NCI-H2196 (cell line): ENCODE results near the gene GLRA1.
"Not testable (repeated sequence)": the region's sequence is repeated elsewhere in the genome, so short reads cannot be mapped to it uniquely, and the experiment has no call there.

ENCODE experiments used
- DNase-seq: peaks from one replicate; lab custom pipeline; 2025; ENCODE audit not compliant: unreplicated experiment; lab: John Stamatoyannopoulos, UW

The GLRA1 gene

DNA sequence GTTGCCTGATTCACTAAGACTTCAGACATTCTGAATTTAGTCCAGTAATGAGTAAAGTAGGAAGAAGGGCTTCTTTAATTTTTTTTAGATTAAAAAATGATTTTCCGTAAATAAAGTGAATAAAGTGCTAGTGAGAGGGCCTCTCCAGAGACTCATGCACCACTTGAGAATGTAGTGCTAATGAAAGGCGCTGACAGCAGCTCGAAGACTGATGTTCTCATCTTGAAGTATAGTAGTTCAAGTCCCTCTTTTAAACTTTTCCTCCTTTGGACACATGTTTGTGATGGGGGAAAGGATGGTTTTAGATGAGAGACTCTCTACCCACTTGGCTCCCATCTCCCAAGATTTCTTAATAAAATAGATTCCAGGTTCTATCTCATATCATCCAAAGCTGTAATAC is 104.4 kb downstream of the GLRA1 start:
- no peak for DNase-seq

DNA sequence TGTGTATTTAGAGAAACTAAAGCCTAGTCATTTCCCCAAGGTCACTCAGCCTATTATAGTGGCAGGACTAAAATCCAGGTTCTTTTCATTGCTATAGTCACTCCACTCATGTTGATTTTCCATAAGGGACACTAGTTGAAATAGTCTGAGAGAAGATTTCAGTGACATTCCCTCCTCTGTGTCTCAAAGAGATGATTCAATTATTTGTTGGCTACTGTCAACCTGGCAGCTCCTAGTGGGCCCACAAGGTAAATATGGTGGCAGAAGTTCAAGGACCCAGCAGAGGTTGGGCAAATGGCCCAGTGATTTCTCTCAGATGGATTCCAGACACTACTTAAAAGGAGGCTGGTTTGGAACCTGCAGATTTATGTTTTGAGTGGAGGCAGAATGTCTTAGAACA is 104.8 kb downstream of the GLRA1 start:
- no peak for DNase-seq

DNA sequence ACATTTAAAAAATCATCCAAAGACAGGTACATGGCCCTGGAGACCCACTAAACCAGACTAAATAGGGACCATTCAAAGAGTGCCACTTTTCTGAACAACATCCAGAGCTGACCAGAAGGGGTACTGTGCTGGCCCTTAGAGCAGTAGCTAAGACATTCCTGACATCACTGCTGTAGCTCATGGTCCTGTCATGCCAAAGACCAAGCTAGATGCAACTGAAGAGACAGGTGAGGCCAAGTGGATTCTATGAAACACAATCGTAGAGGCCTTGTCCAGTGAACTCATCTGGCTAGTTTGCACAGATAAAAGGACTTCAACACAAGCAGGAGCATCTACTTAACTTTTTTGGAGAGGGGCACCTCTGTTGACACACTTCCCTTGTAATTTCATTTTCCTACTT is 109.6 kb downstream of the GLRA1 start:
- no peak for DNase-seq

DNA sequence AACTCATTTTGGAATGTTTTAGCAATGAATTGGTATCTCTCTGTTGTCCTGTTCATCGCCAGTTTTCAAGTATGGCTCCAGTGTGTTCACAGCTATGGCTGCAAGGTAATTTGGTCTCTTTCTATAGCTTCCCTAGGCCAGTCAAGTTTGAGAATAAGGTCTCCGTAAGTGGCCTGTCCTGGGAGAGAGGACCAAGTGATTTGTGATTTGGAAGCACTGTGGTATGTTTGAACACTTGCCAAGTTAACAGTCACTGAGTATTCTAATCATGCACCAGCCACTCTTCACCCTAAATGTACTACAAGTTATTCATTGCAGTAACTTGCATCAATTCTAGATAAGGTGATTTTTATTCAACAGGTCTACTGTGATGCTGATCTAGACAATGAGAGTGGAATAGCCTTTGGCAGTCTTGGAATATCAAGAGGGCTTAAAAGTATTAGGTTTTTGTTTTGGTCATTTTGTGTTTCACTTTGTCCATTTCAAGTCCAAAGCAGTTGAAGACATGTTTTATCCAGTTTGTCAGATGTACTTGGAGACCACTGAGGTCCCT is 111.8 kb downstream of the GLRA1 start:
- no peak for DNase-seq

DNA sequence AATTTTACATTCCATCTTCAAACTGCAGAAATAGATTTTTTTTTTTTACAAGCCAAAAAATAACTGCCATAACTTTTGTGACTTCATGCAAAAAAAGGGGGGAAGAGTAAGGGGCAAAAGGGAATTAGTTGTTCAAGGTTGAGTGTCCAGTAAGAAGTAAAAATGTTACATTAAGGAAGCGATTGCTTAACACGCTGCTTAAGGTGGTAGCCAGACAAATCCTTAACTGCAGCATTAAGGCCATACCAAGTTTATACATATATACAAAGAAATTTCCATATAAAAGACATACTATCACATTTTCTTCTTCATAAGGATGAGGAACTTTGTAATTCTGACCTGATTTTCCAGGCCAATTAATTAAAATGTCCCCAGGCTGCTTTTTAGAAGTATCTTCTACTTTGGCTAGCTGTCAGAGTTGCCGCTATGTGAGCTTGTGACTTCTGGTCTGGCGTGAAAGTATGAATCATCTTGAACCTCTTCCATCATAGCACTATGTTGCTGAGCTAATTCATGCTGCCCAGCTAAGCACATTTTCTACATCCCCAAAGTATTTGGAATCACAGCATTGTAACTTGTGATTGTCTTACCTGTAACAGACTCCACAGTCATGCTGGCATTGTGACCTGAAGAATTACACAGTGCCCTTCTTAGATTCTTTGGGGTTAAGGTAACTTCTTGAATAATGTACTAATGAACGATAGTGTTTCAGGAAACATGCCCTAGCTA is 112.9 kb downstream of the GLRA1 start:
- no peak for DNase-seq

DNA sequence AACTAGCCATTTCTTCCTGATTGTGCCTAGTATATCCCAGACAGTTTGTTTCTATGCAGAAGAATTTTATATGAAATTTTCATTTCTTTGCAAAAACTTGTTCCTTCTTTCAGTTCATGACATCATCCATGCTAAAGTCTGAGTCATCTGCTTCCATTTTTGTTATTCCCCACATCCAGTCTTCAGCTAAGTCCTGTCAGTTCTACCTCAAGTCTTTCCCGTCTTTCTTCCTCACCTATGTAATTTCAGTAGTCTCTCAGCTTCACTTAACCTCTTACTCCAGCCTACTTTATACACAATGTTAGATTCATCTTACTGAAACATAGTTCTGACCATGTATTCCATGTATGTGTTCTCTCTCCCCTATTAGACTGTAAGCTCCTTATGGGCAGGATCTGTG is 113.8 kb downstream of the GLRA1 start:
- DNase-seq: no peak

DNA sequence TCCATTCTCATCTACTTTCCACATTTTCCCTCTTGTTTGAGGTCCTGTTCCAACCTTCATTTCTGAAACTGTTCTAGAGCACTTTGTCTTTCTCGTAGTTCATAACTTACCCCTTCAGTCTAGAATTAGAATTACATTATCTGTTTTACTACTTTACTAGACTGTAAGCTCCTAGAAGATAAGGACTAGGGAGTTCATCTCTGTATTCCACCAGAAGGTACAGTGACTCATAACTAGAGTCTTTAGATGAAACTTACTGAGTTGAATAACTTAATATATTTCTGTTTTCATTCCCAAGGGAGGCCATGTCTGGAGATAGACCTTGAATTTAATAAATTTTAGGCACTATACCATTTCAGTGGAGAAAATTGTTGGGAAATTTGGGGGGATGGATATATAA is 114.2 kb downstream of the GLRA1 start:
- no peak for DNase-seq

GRCh38 chr5:151808451-151809169 is 116.0 kb downstream of the GLRA1 start:
- DNase-seq: no peak

DNA sequence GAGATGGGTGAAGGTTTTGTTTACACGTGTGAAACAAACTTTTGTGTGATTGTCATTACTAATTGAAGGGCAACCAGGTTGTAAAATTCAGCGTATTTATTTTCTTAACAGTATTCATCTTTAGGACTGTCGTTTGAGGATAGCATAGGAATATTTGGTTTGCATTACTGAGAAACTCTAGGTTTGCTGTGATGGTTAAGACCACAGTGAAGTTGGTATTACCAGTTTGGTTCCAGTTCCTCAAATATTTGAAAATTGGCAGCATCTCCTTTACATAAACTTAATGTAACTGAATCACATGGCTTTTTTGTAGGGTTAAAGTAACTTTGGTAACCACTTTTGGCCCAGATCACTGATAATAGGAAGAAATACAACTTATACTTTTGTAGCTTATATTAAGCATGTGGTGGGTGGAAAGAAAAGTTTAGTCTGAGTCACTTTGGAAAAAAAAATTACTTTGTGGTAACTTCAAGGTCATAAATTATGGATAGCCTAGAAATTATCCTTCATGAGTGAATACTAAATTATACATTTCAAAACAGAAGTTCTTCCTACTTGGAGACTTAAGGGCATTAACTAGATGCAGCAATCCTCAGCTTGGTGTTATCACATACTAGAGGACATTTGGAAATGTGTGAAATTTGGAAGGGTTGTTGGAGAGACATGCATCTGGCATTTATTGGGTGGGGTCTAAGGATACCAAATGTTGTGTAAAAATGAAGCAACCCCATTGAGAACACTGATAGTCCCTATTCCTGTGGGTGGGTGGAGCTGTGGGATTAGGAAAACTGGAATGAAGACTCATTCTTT is 119.0 kb downstream of the GLRA1 start:
- no peak for DNase-seq

DNA sequence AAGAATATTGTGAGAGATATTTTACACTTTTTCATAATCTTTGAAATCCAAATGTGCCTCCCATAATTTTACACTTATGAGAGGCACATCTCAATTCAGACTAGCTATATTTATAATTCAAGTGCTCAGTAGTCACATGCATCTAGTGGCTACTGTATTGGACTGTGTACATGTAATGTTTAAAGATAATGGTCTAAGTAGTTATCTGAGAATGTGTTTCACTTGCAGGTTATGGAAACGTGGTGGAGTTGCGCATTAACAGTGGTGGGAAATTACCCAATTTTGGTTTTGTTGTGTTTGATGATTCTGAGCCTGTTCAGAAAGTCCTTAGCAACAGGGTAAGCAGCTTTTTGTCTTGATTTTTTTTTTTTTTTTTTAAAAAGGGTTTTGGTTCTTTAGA is 124.1 kb downstream of the GLRA1 start:
- no peak for DNase-seq

GRCh38 chr5:151799407-151799806 is 125.2 kb downstream of the GLRA1 start:
- DNase-seq: no peak

DNA sequence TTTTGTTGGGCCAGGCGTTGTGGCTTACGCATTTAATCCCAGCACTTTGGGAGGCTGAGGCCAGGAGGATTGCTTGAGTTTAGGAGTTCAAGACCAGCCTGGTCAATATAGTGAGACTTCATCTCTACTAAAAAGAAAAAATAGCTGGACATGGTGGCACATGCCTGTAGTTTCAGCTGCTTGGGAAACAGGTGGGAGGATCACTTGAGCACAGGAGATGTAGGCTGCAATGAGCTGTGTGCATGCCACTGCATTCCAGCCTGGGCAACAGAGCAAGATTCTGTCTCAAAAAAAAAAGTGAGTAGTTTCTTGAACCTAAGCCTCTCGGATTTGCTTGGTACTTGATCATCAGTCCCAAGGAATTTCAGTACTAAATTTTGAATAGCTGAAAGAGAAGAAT is 126.0 kb downstream of the GLRA1 start:
- no peak for DNase-seq

DNA sequence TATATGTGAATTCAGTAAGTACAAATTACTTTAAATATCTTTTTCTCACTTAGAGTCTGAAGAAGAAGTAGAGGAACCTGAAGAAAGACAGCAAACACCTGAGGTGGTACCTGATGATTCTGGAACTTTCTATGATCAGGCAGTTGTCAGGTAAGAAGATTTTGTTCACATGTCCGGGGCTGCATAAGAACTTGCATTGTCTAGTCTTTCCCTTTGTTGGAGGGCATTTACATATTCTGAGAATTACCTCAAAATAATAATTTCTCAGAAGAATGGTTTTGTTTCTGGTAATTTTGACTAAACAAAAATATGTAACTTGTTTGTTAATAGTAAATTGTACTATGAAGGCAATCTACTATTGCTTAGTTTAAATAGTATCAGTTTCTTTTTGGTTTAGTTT is 129.2 kb downstream of the GLRA1 start:
- no peak for DNase-seq

GRCh38 chr5:151793358-151793757 is 131.3 kb downstream of the GLRA1 start:
- no peak for DNase-seq

DNA sequence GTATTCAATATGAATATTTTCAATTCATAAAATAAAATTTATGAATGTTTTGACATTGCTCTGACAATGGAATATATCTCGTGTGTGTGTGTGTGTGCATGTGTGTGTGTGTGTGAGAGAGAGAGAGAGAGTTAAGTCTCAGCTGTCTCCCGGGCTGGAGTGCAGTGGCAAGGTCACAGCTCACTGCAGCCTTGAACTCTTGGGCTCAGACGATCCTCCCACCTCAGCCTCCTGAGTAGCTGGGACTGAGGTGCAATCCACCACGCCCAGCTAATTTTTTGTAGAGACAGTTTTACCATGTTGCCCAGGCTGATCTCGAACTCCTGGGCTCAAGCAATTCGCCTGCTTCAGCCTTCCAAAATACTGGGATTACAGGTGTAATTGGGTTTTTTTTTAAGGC is 136.8 kb downstream of the GLRA1 start:
- no peak for DNase-seq

DNA sequence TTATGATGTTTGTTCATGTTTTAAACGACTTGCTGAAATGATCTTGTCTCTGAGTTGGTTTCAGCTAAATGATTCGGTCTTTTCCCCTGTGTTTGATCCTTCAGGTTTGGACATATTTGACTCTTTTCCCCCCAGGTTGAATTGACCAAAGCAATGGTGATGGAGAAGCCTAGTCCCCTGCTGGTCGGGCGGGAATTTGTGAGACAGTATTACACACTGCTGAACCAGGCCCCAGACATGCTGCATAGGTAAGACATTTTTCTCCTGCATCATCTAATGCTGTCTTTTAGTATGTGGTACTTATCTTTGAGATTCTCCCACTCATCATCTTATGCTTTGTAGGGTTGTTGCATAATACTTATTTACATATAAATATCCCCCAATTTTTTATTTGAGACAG is 138.2 kb downstream of the GLRA1 start:
- DNase-seq: no peak

GRCh38 chr5:151784141-151784540 is 140.5 kb downstream of the GLRA1 start:
- DNase-seq: no peak

DNA sequence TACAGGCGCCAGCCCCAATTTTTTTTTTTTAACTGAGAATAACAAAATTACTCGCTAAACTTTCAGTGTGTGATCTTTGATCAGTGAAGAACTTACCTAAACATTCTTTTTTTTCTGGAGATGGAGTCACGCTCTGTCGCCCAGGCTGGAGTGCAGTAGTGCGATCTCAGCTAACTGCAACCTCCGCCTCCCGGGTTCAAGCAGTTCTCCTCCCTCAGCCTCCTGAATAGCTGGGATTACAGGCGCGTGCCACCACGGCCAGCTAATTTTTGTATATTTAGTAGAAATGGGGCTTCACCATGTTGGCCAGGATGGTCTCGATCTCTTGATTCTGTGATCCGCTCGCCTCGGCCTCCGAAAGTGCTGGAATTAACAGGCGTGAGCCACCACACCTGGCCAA is 141.0 kb downstream of the GLRA1 start:
- not testable (repeated sequence) for DNase-seq

DNA sequence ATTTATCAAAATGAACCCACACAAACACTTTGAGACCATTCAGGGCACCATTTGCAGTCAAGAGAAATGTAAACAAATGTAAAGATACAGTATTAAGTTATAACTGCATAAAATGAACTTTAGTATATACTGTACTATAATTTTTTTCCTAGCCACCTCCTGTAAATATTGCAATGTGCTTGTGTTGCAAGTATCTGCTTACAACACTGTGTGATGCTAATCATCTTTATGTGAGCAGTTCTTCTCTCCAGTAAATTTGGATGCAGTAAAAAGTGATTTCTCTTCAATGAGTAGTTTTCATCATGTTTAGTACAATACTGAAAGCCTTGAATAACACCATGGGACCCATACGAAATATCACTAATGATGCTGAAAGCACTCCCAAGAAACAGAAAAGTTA is 143.4 kb downstream of the GLRA1 start:
- DNase-seq: no peak

- no peak for DNase-seq
Observed at GRCh38 chr5:151780348-151780747, 144.3 kb downstream of the GLRA1 start.

- no peak for DNase-seq
Observed at GRCh38 chr5:151779531-151780125, 145.0 kb downstream of the GLRA1 start.
